HG03575 (cell line): ENCODE data around the gene TBXAS1.

ENCODE experiments used
- ATAC-seq: cut with Tn5 transposase; IDR thresholded peaks from one replicate; pipeline ENCODE4 v1.9.1; 2021; ENCODE audit not compliant: unreplicated experiment, insufficient number of reproducible peaks, low FRiP score; ENCODE audit errors: extremely low read depth

Gene TBXAS1

GRCh38 chr7:139851770-139852481, 22.9 kb downstream of the TBXAS1 start:
- ATAC-seq = no peak

- no peak for ATAC-seq
These were observed 23.4 kb downstream of the TBXAS1 start for GRCh38 chr7:139852482-139852845.

- no peak for ATAC-seq
These were observed 24.6 kb downstream of the TBXAS1 start for GRCh38 chr7:139853506-139854123.

- no peak for ATAC-seq
These were observed 25.1 kb downstream of the TBXAS1 start for GRCh38 chr7:139854124-139854511.

- ATAC-seq = no peak
These were observed 25.9 kb downstream of the TBXAS1 start for GRCh38 chr7:139854803-139855497.

- ATAC-seq = peak; percentile 67
These were observed 26.6 kb downstream of the TBXAS1 start for GRCh38 chr7:139855498-139856270.

- no peak for ATAC-seq
These were observed 28.7 kb downstream of the TBXAS1 start for GRCh38 chr7:139857791-139858190.

- ATAC-seq = no peak
These were observed 31.2 kb downstream of the TBXAS1 start for GRCh38 chr7:139860090-139860775.

- ATAC-seq = no peak
These were observed 32.7 kb downstream of the TBXAS1 start for GRCh38 chr7:139861803-139862202.

- no peak for ATAC-seq
These were observed 37.2 kb downstream of the TBXAS1 start for GRCh38 chr7:139866047-139866837.

GRCh38 chr7:139867847-139868246, 38.8 kb downstream of the TBXAS1 start:
- ATAC-seq = no peak

GRCh38 chr7:139869886-139870285, 40.8 kb downstream of the TBXAS1 start:
- ATAC-seq = no peak

- no peak for ATAC-seq
These were observed 41.3 kb downstream of the TBXAS1 start for GRCh38 chr7:139870380-139870779.

- ATAC-seq = no peak
These were observed 42.3 kb downstream of the TBXAS1 start for GRCh38 chr7:139871331-139871730.

- ATAC-seq = no peak
These were observed 42.8 kb downstream of the TBXAS1 start for GRCh38 chr7:139871820-139872219.

- no peak for ATAC-seq
These were observed 44.7 kb downstream of the TBXAS1 start for GRCh38 chr7:139873593-139874301.

- ATAC-seq = no peak
These were observed 45.2 kb downstream of the TBXAS1 start for GRCh38 chr7:139874302-139874629.

- ATAC-seq = peak; percentile 84
These were observed 46.8 kb downstream of the TBXAS1 start for GRCh38 chr7:139875821-139876241.
